GM20000 (cell line): ENCODE measurements around the gene ZP2.

Experiments
- DNase-seq: peaks from one replicate; pipeline ENCODE4 v3.0.0; 2012; ENCODE audit warnings: low spot score
- CTCF ChIP-seq: IDR thresholded peaks from 2 replicates; pipeline ENCODE4 v1.5.1; 2012; ENCODE audit warnings: mild to moderate bottlenecking, control low read depth; ENCODE audit errors: extremely low read depth, missing control alignments

Gene ZP2

GRCh38 chr16:21186326-21186691, 25.1 kb downstream of the ZP2 start:
- TF ChIP-seq CTCF, result no peak
- DNase-seq, result no peak

GRCh38 chr16:21185659-21186325, 25.6 kb downstream of the ZP2 start:
- DNase-seq, result no peak
- no peak for TF ChIP-seq CTCF

GRCh38 chr16:21184834-21185233, 26.5 kb downstream of the ZP2 start:
- no peak for DNase-seq
- no peak for TF ChIP-seq CTCF

- DNase-seq, result no peak
- no peak for TF ChIP-seq CTCF
Measured at GRCh38 chr16:21183995-21184394, 27.4 kb downstream of the ZP2 start.

GRCh38 chr16:21179983-21180365, 31.4 kb downstream of the ZP2 start:
- no peak for TF ChIP-seq CTCF
- DNase-seq, result no peak

GRCh38 chr16:21179126-21179982, 32.0 kb downstream of the ZP2 start:
- no peak for TF ChIP-seq CTCF
- DNase-seq, result no peak

- TF ChIP-seq CTCF, result no peak
- DNase-seq, result no peak
Measured at GRCh38 chr16:21175397-21175796, 36.0 kb downstream of the ZP2 start.
